DND-41 (cell line): ENCODE measurements around the gene HBE1.

Source experiments
- ATAC-seq: fragments of 200-7000 bp; cut with Tn5 transposase; 3 replicates; pipeline ENCODE4 v1.9.1; 2021; ENCODE audit warnings: low read depth; ENCODE audit not compliant: insufficient read depth
- DNase-seq: peaks from one replicate; pipeline ENCODE4 v3.0.0-alpha.2; 2020
- H2AFZ ChIP-seq: 2 replicates; pipeline ENCODE4 v1.6.0; 2012; ENCODE audit warnings: low read depth, low read length
- H3K27ac ChIP-seq: 2 replicates; pipeline ENCODE4 v1.5.1; 2012; ENCODE audit warnings: low read length, inconsistent platforms
- H3K27me3 ChIP-seq: fragments of 200-600 bp; sonication (generic); 2 replicates; pipeline ENCODE4 v1.6.0; 2012; ENCODE audit warnings: low read length, mild to moderate bottlenecking, inconsistent platforms; ENCODE audit not compliant: insufficient read depth, poor library complexity
- H3K36me3 ChIP-seq: 2 replicates; pipeline ENCODE4 v1.5.1; 2012; ENCODE audit warnings: low read length, inconsistent platforms; ENCODE audit not compliant: insufficient read depth
- H3K4me1 ChIP-seq: 2 replicates; pipeline ENCODE4 v1.5.1; 2012; ENCODE audit warnings: mild to moderate bottlenecking, low read length; ENCODE audit not compliant: insufficient read depth
- H3K4me2 ChIP-seq: 2 replicates; pipeline ENCODE4 v1.6.0; 2012; ENCODE audit warnings: mild to moderate bottlenecking, moderate library complexity, low read length, inconsistent platforms; ENCODE audit not compliant: insufficient read depth
- H3K4me3 ChIP-seq, 2 experiments: fragments of 200-600 bp in 1 of 2; shearing (Covaris generic) in 1 of 2; 2 replicates each; pipeline ENCODE4 v1.5.1; 2012 to 2016; ENCODE audit warnings: inconsistent platforms in 2 of 2, low read length in 2 of 2, mild to moderate bottlenecking in 2 of 2, low read depth in 1 of 2, moderate library complexity in 1 of 2
- H3K79me2 ChIP-seq: 2 replicates; pipeline ENCODE4 v1.6.0; 2012; ENCODE audit warnings: low read length, inconsistent platforms; ENCODE audit not compliant: insufficient read depth
- H3K9ac ChIP-seq: 2 replicates; pipeline ENCODE4 v1.6.0; 2012; ENCODE audit warnings: low read depth, mild to moderate bottlenecking, inconsistent platforms, low read length, moderate library complexity
- H3K9me3 ChIP-seq: 2 replicates; pipeline ENCODE4 v1.5.1; 2012; ENCODE audit warnings: low read length, moderate library complexity, mild to moderate bottlenecking, inconsistent platforms; ENCODE audit not compliant: insufficient read depth, severe bottlenecking
- H4K20me1 ChIP-seq: 2 replicates; pipeline ENCODE4 v1.6.0; 2012; ENCODE audit warnings: low read length; ENCODE audit not compliant: insufficient read depth
- EZH2 ChIP-seq: IDR thresholded peaks from 3 replicates; pipeline ENCODE4 v1.6.1; 2012; ENCODE audit warnings: borderline replicate concordance, low read depth, mild to moderate bottlenecking, moderate library complexity, low read length, inconsistent platforms; ENCODE audit not compliant: severe bottlenecking
- TF ChIP-seq, protein P1 (sequence below): IDR thresholded peaks from 2 replicates; pipeline ENCODE4 v1.5.1; 2012; ENCODE audit warnings: borderline replicate concordance, low read length, moderate library complexity, mild to moderate bottlenecking; ENCODE audit not compliant: poor library complexity, severe bottlenecking; ENCODE audit errors: extremely low read depth

The HBE1 gene

GRCh38 chr11:5231111-5231510 lies 38.6 kb downstream of the HBE1 start:
- TF ChIP-seq, protein P1, sequence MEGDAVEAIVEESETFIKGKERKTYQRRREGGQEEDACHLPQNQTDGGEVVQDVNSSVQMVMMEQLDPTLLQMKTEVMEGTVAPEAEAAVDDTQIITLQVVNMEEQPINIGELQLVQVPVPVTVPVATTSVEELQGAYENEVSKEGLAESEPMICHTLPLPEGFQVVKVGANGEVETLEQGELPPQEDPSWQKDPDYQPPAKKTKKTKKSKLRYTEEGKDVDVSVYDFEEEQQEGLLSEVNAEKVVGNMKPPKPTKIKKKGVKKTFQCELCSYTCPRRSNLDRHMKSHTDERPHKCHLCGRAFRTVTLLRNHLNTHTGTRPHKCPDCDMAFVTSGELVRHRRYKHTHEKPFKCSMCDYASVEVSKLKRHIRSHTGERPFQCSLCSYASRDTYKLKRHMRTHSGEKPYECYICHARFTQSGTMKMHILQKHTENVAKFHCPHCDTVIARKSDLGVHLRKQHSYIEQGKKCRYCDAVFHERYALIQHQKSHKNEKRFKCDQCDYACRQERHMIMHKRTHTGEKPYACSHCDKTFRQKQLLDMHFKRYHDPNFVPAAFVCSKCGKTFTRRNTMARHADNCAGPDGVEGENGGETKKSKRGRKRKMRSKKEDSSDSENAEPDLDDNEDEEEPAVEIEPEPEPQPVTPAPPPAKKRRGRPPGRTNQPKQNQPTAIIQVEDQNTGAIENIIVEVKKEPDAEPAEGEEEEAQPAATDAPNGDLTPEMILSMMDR = no peak
- no peak for TF ChIP-seq EZH2
- peaks cover 11% of the 10 kb centered on the region for H3K27me3 ChIP-seq
- H3K79me2 ChIP-seq = no peaks in the 10 kb centered on the region
- H3K9ac ChIP-seq = no peak overlapping the region
- no peaks in the 10 kb centered on the region for H3K36me3 ChIP-seq
- no peaks in the 10 kb centered on the region for H4K20me1 ChIP-seq
- H2AFZ ChIP-seq = no peak overlapping the region
- ATAC-seq (no peak), DNase-seq (no peak)
- H3K4me3 ChIP-seq = no peak overlapping the region
- no peak overlapping the region for H3K27ac ChIP-seq
- no peak overlapping the region for H3K4me2 ChIP-seq
- no peaks in the 10 kb centered on the region for H3K4me1 ChIP-seq
- H3K9me3 ChIP-seq = no peaks in the 10 kb centered on the region

- Histone ChIP-seq H2AFZ (no peak overlapping the region), H3K79me2 (no peaks in the 10 kb centered on the region), H3K36me3 (no peaks in the 10 kb centered on the region), H3K9me3 (no peaks in the 10 kb centered on the region), H3K27me3 (peaks cover 11% of the 10 kb centered on the region), H4K20me1 (no peaks in the 10 kb centered on the region), H3K9ac (no peak overlapping the region), H3K4me1 (no peaks in the 10 kb centered on the region), H3K4me3 (no peak overlapping the region), H3K4me2 (no peak overlapping the region), H3K27ac (no peak overlapping the region)
- DNase-seq = no peak
- TF ChIP-seq EZH2 = no peak
- TF ChIP-seq, protein P1 = no peak
- ATAC-seq = no peak
Observed at GRCh38 chr11:5230266-5230665, 39.5 kb downstream of the HBE1 start.

DNA sequence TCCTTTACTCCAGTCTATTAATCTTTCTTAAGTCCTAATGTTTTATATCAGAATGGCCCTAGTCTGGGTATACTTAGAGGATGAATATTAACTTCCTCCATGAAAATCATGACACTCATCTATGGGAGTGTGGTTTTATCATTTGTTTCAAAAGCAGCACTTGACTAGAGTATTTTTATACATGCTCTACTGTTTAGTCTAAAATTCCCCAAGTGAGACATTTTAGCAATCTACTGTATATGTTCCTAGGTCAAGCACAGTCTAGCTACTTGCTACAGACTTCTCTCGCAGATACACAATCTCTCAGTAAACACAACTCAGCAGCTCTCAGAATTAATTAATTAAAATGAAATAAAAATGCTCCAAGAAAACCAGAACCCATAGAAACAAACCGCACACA lies 39.9 kb downstream of the HBE1 start:
- no peaks in the 10 kb centered on the region for H3K9me3 ChIP-seq
- H2AFZ ChIP-seq = no peak overlapping the region
- no peaks in the 10 kb centered on the region for H3K4me1 ChIP-seq
- peaks cover 11% of the 10 kb centered on the region for H3K27me3 ChIP-seq
- DNase-seq (no peak), ATAC-seq (no peak)
- no peak overlapping the region for H3K4me2 ChIP-seq
- H3K79me2 ChIP-seq = no peaks in the 10 kb centered on the region
- no peak overlapping the region for H3K4me3 ChIP-seq
- no peak overlapping the region for H3K9ac ChIP-seq
- no peak overlapping the region for H3K27ac ChIP-seq
- H4K20me1 ChIP-seq = no peaks in the 10 kb centered on the region
- no peaks in the 10 kb centered on the region for H3K36me3 ChIP-seq
- TF ChIP-seq, protein P1 = no peak
- TF ChIP-seq EZH2 = no peak

- no peaks in the 10 kb centered on the region for H3K4me1 ChIP-seq
- TF ChIP-seq EZH2 = no peak
- TF ChIP-seq, protein P1 = no peak
- ATAC-seq = no peak
- H2AFZ ChIP-seq = no peak overlapping the region
- no peak for DNase-seq
- no peaks in the 10 kb centered on the region for H3K79me2 ChIP-seq
- H3K27me3 ChIP-seq = peaks cover 11% of the 10 kb centered on the region
- no peak overlapping the region for H3K4me2 ChIP-seq
- no peak overlapping the region for H3K9ac ChIP-seq
- no peaks in the 10 kb centered on the region for H3K36me3 ChIP-seq
- H3K4me3 ChIP-seq = no peak overlapping the region
- no peaks in the 10 kb centered on the region for H3K9me3 ChIP-seq
- H4K20me1 ChIP-seq = no peaks in the 10 kb centered on the region
- H3K27ac ChIP-seq = no peak overlapping the region
Observed at GRCh38 chr11:5229356-5229755, 40.4 kb downstream of the HBE1 start.
